Skin of body (tissue), 2 donors: ENCODE measurements around the gene CDC37. TPM values are rescaled to one million over a fixed set of nuclear protein-coding genes. Genes with fewer than 3 reads are reported as not detected.

Source experiments
- DNase-seq: peaks from one replicate; lab custom pipeline; 2025; lab: John Stamatoyannopoulos, UW
- total RNA-seq: library from RNA; depleted of rRNA; stranded (reverse); fragments of >200 nt; gene quantifications from one replicate; pipeline ENCODE4 v1.2.3, GENCODE V29; 2014

The CDC37 gene
- total RNA-seq, 1 donor from 2014 or later: 80.6 TPM

DNA sequence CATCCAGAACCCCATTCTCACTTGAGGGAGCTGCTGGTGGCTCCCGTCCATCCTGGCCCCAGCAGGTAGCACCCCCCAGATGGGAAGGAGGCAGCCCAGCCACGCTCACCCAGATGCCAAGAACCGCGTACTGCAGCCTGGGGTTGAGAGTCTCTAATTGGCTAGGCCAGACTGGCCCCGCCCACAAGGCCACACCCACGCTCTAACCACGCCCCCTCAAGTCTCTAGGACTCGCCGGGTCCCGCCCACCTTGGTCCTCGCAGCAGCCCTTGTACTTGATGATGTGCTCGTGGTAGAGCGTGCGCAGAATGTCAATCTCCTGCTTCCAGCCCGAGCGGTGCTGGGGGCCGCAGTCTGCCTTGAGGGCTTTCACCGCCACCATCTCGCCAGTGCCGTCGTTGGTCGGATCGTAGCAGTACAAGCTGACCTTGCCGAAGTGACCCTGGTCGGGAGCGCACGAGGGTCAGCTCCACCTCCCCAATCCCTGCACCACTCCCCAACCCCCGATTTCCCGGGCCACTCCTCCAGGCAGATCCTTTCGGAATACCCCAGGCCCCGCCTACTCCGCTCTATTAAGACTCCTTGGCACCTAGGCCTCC lies 49.5 kb downstream of the CDC37 start:
- DNase-seq: no peak

DNA sequence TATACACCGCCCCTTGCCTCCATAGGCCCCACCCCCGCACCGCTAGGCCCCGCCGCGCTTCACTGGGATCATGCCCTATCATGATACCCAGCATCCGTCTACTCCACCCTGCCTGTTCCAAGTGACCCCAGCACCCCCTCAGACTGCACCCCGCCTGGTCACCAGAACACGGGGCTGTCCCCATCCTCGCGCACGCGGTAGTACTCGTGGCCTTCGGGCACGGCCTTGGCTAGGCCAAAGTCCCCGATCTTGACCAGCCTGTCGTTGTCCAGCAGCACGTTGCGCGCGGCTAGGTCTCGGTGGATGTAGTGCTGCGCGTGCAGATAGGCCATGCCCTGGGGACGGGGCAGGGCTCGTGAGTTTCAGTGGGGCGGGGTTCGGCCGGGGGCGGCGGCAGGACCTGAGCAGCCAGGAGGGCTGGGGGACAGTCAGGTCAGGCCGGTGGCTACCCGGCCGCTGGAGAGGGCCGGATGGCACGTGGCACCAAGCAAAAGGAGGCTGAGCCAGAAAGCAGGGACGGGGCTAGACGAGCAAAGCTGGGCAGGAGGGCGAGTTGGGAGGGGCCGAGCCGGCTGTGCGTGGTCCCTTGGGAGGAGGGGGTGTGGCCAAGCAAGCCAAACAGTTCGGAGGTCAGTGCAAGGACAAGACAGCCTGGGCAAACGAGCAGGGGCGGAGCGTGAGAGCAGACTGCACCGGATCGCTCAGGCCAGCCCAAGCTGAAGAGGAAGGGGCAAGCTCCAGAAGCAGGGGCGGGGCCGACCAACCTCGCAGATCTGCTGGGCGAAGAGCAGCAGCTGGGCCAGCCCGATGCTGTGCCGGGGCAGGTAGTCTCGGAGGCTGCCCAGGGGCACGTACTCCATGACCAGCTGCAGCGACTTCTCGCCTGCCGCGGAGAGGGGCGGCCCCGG lies 50.3 kb downstream of the CDC37 start:
- DNase-seq: peak; percentile 11

DNA sequence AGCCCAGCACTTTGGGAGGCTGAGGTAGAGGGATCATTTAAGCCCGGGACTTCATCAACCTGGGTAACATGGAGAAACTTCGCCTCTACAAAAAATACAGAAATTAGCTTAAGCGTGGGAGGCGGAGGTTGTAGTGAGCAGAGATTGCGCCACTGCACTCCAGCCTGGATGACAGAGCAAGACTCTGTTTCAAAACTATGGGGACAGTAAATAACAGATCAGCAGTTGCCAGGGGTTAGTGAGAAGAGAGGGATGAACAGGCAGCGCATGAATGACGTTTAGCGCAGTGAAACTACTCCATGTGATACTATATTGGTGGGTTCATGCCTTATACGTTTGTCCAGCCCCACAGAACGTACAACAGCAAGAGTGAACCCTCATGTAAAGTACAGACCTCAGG lies 56.8 kb downstream of the CDC37 start:
- DNase-seq: no peak

DNA sequence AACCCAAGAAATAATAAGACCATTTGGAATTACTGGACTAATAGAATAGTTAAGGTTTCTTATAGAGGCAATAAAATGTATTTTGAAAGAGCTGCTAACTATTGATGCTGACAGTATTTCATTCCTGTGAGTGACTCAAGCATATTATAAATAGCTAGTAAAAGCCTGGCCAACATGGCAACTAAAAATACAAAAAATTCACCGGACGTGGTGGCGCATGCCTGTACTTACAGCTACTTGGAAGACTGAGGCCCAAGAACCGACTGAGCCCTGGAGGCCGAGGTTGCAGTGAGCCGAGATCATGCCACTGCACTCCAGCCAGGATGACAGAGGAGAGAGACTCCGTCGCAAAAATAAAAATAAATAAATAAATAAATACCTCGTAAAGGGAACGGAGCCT lies 58.6 kb downstream of the CDC37 start:
- no peak for DNase-seq

DNA sequence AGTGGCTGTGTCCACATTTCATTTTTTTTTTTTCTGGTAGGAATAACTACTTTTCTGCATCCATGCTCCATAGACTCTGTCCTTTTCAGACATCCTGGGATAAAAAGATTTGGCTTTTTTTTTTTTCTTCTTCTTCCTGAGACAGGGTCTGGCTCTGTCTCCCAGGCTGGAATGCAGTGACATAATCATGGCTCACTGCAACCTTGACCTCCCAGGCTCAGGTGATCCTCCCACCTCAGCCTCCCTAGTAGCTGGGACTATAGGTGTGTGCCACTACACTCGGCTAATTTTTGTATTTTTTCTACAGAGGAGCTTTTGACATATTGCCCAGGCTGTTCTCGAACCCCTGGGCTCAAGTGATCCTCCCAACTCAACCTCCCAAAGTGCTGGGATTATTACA lies 59.8 kb downstream of the CDC37 start:
- DNase-seq: no peak

Other genes with a start within 250 kb of the CDC37 start
- 43.0 TPM for gene DNMT1, start 208.6 kb downstream of the CDC37 start, total RNA-seq
- 12.6 TPM for gene S1PR2, start 172.2 kb downstream of the CDC37 start, total RNA-seq
- gene MRPL4, start 151.3 kb downstream of the CDC37 start, total RNA-seq: 13.6 TPM
- gene ICAM1, start 132.4 kb downstream of the CDC37 start, total RNA-seq: 11.3 TPM
- 1.1 TPM for gene ICAM4, start 116.6 kb downstream of the CDC37 start, total RNA-seq
- gene ICAM5, start 113.6 kb downstream of the CDC37 start, total RNA-seq: 0.10 TPM
- gene ZGLP1, start 93.7 kb downstream of the CDC37 start, total RNA-seq: 1.3 TPM
- 7.1 TPM for gene FDX2, start 87.5 kb downstream of the CDC37 start, total RNA-seq
- 6.4 TPM for gene RAVER1, start 70.0 kb downstream of the CDC37 start, total RNA-seq
- gene ICAM3, start 63.9 kb downstream of the CDC37 start, total RNA-seq: 9.4 TPM
- 63.6 TPM for gene TYK2, start 23.0 kb downstream of the CDC37 start, total RNA-seq
- 2.4 TPM for gene PDE4A, start 17.0 kb upstream of the CDC37 start, total RNA-seq
- gene KEAP1, start 99.8 kb upstream of the CDC37 start, total RNA-seq: 32.8 TPM
- 6.6 TPM for gene S1PR5, start 113.9 kb upstream of the CDC37 start, total RNA-seq
- gene ATG4D, start 140.4 kb upstream of the CDC37 start, total RNA-seq: 11.1 TPM
- 12.0 TPM for gene KRI1, start 162.5 kb upstream of the CDC37 start, total RNA-seq
- gene CDKN2D, start 165.4 kb upstream of the CDC37 start, total RNA-seq: 17.2 TPM
- gene AP1M2, start 183.8 kb upstream of the CDC37 start, total RNA-seq: 18.0 TPM
- gene SLC44A2, start 222.0 kb upstream of the CDC37 start, total RNA-seq: 49.0 TPM